Measurements from ENCODE around the gene LTBP4.

Gene LTBP4

GRCh38 chr19:40609561-40610395 lies 8.6 kb downstream of the LTBP4 start:
- peak; percentile 84 for FAIRE-seq
- TF ChIP-seq SPI1 (IDR thresholded peaks at IDR 0.05; ENCODE audit: low read depth, low read length): no peak
- peak; percentile 85 for DNase-seq (ENCODE audit: insufficient read length, low spot score)

- FAIRE-seq: no peak
- TF ChIP-seq POLR2A (IDR thresholded peaks at IDR 0.05; ENCODE audit: low read depth, low read length): no peak
- no peak for TF ChIP-seq PAX5 (IDR thresholded peaks at IDR 0.05; ENCODE audit: insufficient read depth, low read length, severe bottlenecking)
- TF ChIP-seq TAF1 (IDR thresholded peaks at IDR 0.05; ENCODE audit: low read depth, low read length): no peak
- TF ChIP-seq POU2F2 (IDR thresholded peaks at IDR 0.05; ENCODE audit: low read depth, low read length): no peak
- no peak for TF ChIP-seq POLR2AphosphoS5 (IDR thresholded peaks at IDR 0.05; ENCODE audit: low read depth, low read length)
- TF ChIP-seq SPI1 (IDR thresholded peaks at IDR 0.05; ENCODE audit: low read depth, low read length): no peak
- DNase-seq (ENCODE audit: insufficient read length, low spot score): no peak
Measured at GRCh38 chr19:40610396-40611064, 9.4 kb downstream of the LTBP4 start.

- no peak for TF ChIP-seq TAF1 (IDR thresholded peaks at IDR 0.05; ENCODE audit: low read depth, low read length)
- no peak for TF ChIP-seq POLR2A (IDR thresholded peaks at IDR 0.05; ENCODE audit: low read depth, low read length)
- no peak for TF ChIP-seq SPI1 (IDR thresholded peaks at IDR 0.05; ENCODE audit: low read depth, low read length)
- no peak for TF ChIP-seq POU2F2 (IDR thresholded peaks at IDR 0.05; ENCODE audit: low read depth, low read length)
- no peak for TF ChIP-seq PAX5 (IDR thresholded peaks at IDR 0.05; ENCODE audit: insufficient read depth, low read length, severe bottlenecking)
- no peak for TF ChIP-seq POLR2AphosphoS5 (IDR thresholded peaks at IDR 0.05; ENCODE audit: low read depth, low read length)
- no peak for FAIRE-seq
Measured at GRCh38 chr19:40611096-40611495, 9.9 kb downstream of the LTBP4 start.

GRCh38 chr19:40611900-40612698 lies 10.9 kb downstream of the LTBP4 start:
- peak; percentile 43 for FAIRE-seq
- TF ChIP-seq TAF1 (IDR thresholded peaks at IDR 0.05; ENCODE audit: low read depth, low read length) (no peak), POLR2A (IDR thresholded peaks at IDR 0.05; ENCODE audit: low read depth, low read length) (no peak), POLR2AphosphoS5 (IDR thresholded peaks at IDR 0.05; ENCODE audit: low read depth, low read length) (no peak), POU2F2 (IDR thresholded peaks at IDR 0.05; ENCODE audit: low read depth, low read length) (no peak), SPI1 (IDR thresholded peaks at IDR 0.05; ENCODE audit: low read depth, low read length) (no peak), PAX5 (IDR thresholded peaks at IDR 0.05; ENCODE audit: insufficient read depth, low read length, severe bottlenecking) (no peak)
- DNase-seq (ENCODE audit: insufficient read length, low spot score): no peak

More at GRCh38 chr19:40611096-40611495, 9.9 kb downstream of the LTBP4 start:
- no peak for DNase-seq (ENCODE audit: insufficient read length, low spot score)

- DNase-seq (ENCODE audit: insufficient read length, low spot score): no peak
- FAIRE-seq: peak; percentile 75
- TF ChIP-seq TAF1 (IDR thresholded peaks at IDR 0.05; ENCODE audit: low read depth, low read length) (no peak), SPI1 (IDR thresholded peaks at IDR 0.05; ENCODE audit: low read depth, low read length) (no peak), POLR2AphosphoS5 (IDR thresholded peaks at IDR 0.05; ENCODE audit: low read depth, low read length) (no peak), PAX5 (IDR thresholded peaks at IDR 0.05; ENCODE audit: insufficient read depth, low read length, severe bottlenecking) (no peak), POU2F2 (IDR thresholded peaks at IDR 0.05; ENCODE audit: low read depth, low read length) (no peak), POLR2A (IDR thresholded peaks at IDR 0.05; ENCODE audit: low read depth, low read length) (no peak)
Measured at GRCh38 chr19:40612831-40613689, 11.9 kb downstream of the LTBP4 start.

GRCh38 chr19:40613690-40614621 lies 12.8 kb downstream of the LTBP4 start:
- peak; percentile 87 for DNase-seq (ENCODE audit: insufficient read length, low spot score)
- peak; percentile 89 for FAIRE-seq
- no peak for TF ChIP-seq POLR2A (IDR thresholded peaks at IDR 0.05; ENCODE audit: low read depth, low read length)
- TF ChIP-seq TAF1 (IDR thresholded peaks at IDR 0.05; ENCODE audit: low read depth, low read length): no peak
- TF ChIP-seq SPI1 (IDR thresholded peaks at IDR 0.05; ENCODE audit: low read depth, low read length): peak; percentile 26; the same call in 1 of the 2 replicates

GRCh38 chr19:40614622-40615411 lies 13.6 kb downstream of the LTBP4 start:
- FAIRE-seq (no peak), DNase-seq (ENCODE audit: insufficient read length, low spot score) (no peak)
- no peak for TF ChIP-seq SPI1 (IDR thresholded peaks at IDR 0.05; ENCODE audit: low read depth, low read length)

- TF ChIP-seq POU2F2 (IDR thresholded peaks at IDR 0.05; ENCODE audit: low read depth, low read length) (no peak), POLR2AphosphoS5 (IDR thresholded peaks at IDR 0.05; ENCODE audit: low read depth, low read length) (no peak), TAF1 (IDR thresholded peaks at IDR 0.05; ENCODE audit: low read depth, low read length) (no peak), PAX5 (IDR thresholded peaks at IDR 0.05; ENCODE audit: insufficient read depth, low read length, severe bottlenecking) (no peak), SPI1 (IDR thresholded peaks at IDR 0.05; ENCODE audit: low read depth, low read length) (no peak), POLR2A (IDR thresholded peaks at IDR 0.05; ENCODE audit: low read depth, low read length) (no peak)
- no peak for DNase-seq (ENCODE audit: insufficient read length, low spot score)
- FAIRE-seq: no peak
Measured at GRCh38 chr19:40616178-40616577, 15.0 kb downstream of the LTBP4 start.
